ENCODE data around the gene KRTAP4-8. TPM values are rescaled to one million over a fixed set of nuclear protein-coding genes. Genes with fewer than 3 reads are reported as not detected.
"Not testable (repeated sequence)": the region's sequence is repeated elsewhere in the genome, so short reads cannot be mapped to it uniquely, and the experiment has no call there.

The KRTAP4-8 gene
- total RNA-seq, 4 donors from 2014 or later = 27.3 TPM; not detected in 3

- no peak overlapping the region for H3K4me3 ChIP-seq (ENCODE audit: low read depth, poor library complexity, severe bottlenecking)
- DNase-seq (ENCODE audit: low spot score in 2 of 2) = no peak
- TF ChIP-seq CTCF (IDR thresholded peaks at IDR 0.05) = no peak
- no peak for TF ChIP-seq POLR2A (IDR thresholded peaks at IDR 0.05)
- 50 to 52% methylated on average over 2 of the region's 2 CpGs for WGBS, 2 donors
- intact Hi-C loops (cut with DNase I; ENCODE audit: low total_unique reads) = no loop called here
These were observed 36.2 kb upstream of the KRTAP4-8 start for GRCh38 chr17:41133880-41134735.

- 75 to 79% methylated on average over 3 of the region's 3 CpGs for WGBS, 2 donors
- H3K4me3 ChIP-seq (ENCODE audit: low read depth, poor library complexity, severe bottlenecking) = no peak overlapping the region
- intact Hi-C loops (cut with DNase I; ENCODE audit: low total_unique reads) = no loop called here
- no peak for DNase-seq (ENCODE audit: low spot score in 2 of 2)
- TF ChIP-seq CTCF (IDR thresholded peaks at IDR 0.05) (no peak), POLR2A (IDR thresholded peaks at IDR 0.05) (no peak)
These were observed 34.0 kb upstream of the KRTAP4-8 start for GRCh38 chr17:41131979-41132378.

- TF ChIP-seq CTCF (IDR thresholded peaks at IDR 0.05) (no peak), POLR2A (IDR thresholded peaks at IDR 0.05) (no peak)
- H3K4me3 ChIP-seq (ENCODE audit: low read depth, poor library complexity, severe bottlenecking) = no peak overlapping the region
- intact Hi-C loops (cut with DNase I; ENCODE audit: low total_unique reads) = no loop called here
- DNase-seq (ENCODE audit: low spot score in 2 of 2) = no peak
- 46 to 48% methylated on average over 1 of the region's 1 CpG for WGBS, 2 donors
These were observed 29.4 kb upstream of the KRTAP4-8 start for GRCh38 chr17:41127371-41127770.

- intact Hi-C loops (cut with DNase I; ENCODE audit: low total_unique reads) = no loop called here
These were observed 28.5 kb upstream of the KRTAP4-8 start for GRCh38 chr17:41126412-41126811.

GRCh38 chr17:41125064-41125463 lies 27.1 kb upstream of the KRTAP4-8 start:
- no peak for DNase-seq (ENCODE audit: low spot score in 2 of 2)
- TF ChIP-seq POLR2A (IDR thresholded peaks at IDR 0.05) = no peak
- no peak for TF ChIP-seq CTCF (IDR thresholded peaks at IDR 0.05)
- H3K4me3 ChIP-seq (ENCODE audit: low read depth, poor library complexity, severe bottlenecking) = no peak overlapping the region
- 91 to 97% methylated on average over 2 of the region's 2 CpGs for WGBS, 2 donors
- intact Hi-C loops (cut with DNase I; ENCODE audit: low total_unique reads) = no loop called here

More at GRCh38 chr17:41126412-41126811, 28.5 kb upstream of the KRTAP4-8 start:
- TF ChIP-seq CTCF (IDR thresholded peaks at IDR 0.05) (no peak), POLR2A (IDR thresholded peaks at IDR 0.05) (no peak)
- no peak overlapping the region for H3K4me3 ChIP-seq (ENCODE audit: low read depth, poor library complexity, severe bottlenecking)
- WGBS, 2 donors = 81 to 84% methylated on average over 3 of the region's 3 CpGs
- DNase-seq (ENCODE audit: low spot score in 2 of 2) = no peak

GRCh38 chr17:41123991-41124371 lies 26.0 kb upstream of the KRTAP4-8 start, which contains the start of gene KRTAP4-12:
KRTAP4-12 (minus strand) TSS chr17:41124182; CDS start chr17:41124122, 60 bp downstream.
- DNase-seq (ENCODE audit: low spot score in 2 of 2); H3K4me3 ChIP-seq (ENCODE audit: low read depth, poor library complexity, severe bottlenecking); intact Hi-C loops (cut with DNase I; ENCODE audit: low total_unique reads): not testable (repeated sequence)
- 76 to 91% methylated on average over 3 of the region's 3 CpGs for WGBS, 2 donors

- 90 to 91% methylated on average over 8 to 12 of the region's 12 CpGs for WGBS, 2 donors
- H3K4me3 ChIP-seq (ENCODE audit: low read depth, poor library complexity, severe bottlenecking); DNase-seq (ENCODE audit: low spot score in 2 of 2); intact Hi-C loops (cut with DNase I; ENCODE audit: low total_unique reads): not testable (repeated sequence)
These were observed 25.5 kb upstream of the KRTAP4-8 start for GRCh38 chr17:41123292-41123990.

Measured in lower leg skin (tissue), 4 donors.